Neuron (in vitro differentiated cells): Measurements from ENCODE around the gene PRPSAP1.
"Not testable (repeated sequence)": the region's sequence is repeated elsewhere in the genome, so short reads cannot be mapped to it uniquely, and the experiment has no call there.

ENCODE experiments used
- H2AFZ ChIP-seq: one replicate; pipeline ENCODE4 v1.6.1; 2013; ENCODE audit warnings: low read depth, mild to moderate bottlenecking, inconsistent platforms, low read length, moderate library complexity
- H3K27me3 ChIP-seq: one replicate; pipeline ENCODE4 v1.6.1; 2013; ENCODE audit warnings: low read length; ENCODE audit not compliant: insufficient read depth
- H3K36me3 ChIP-seq: one replicate; pipeline ENCODE4 v1.6.1; 2013; ENCODE audit warnings: low read length; ENCODE audit not compliant: insufficient read depth
- H3K4me1 ChIP-seq: one replicate; pipeline ENCODE4 v1.6.1; 2013; ENCODE audit warnings: low read length; ENCODE audit not compliant: insufficient read depth
- H3K4me3 ChIP-seq: 2 replicates; pipeline ENCODE4 v1.5.1; 2013; ENCODE audit warnings: mild to moderate bottlenecking, low read length, moderate library complexity
- H3K9me3 ChIP-seq: one replicate; pipeline ENCODE4 v1.6.1; 2013; ENCODE audit warnings: low read length

Gene PRPSAP1

GRCh38 chr17:76312735-76313134 lies 41.0 kb downstream of the PRPSAP1 start:
- Histone ChIP-seq H3K4me1 (no peaks in the 10 kb centered on the region), H2AFZ (no peak overlapping the region), H3K36me3 (peaks cover 51% of the 10 kb centered on the region), H3K9me3 (peaks cover 6% of the 10 kb centered on the region), H3K27me3 (no peaks in the 10 kb centered on the region), H3K4me3 (no peak overlapping the region)

- Histone ChIP-seq H2AFZ (no peak overlapping the region), H3K36me3 (peaks cover 49% of the 10 kb centered on the region), H3K4me1 (no peaks in the 10 kb centered on the region), H3K4me3 (no peak overlapping the region), H3K9me3 (peaks cover 11% of the 10 kb centered on the region), H3K27me3 (no peaks in the 10 kb centered on the region)
Observed at GRCh38 chr17:76309461-76309860, 44.3 kb downstream of the PRPSAP1 start.

GRCh38 chr17:76307966-76308338 lies 45.8 kb downstream of the PRPSAP1 start, which contains the start of gene QRICH2:
TSS of gene QRICH2 (minus strand) at chr17:76308276. CDS start at chr17:76307998, 278 bp downstream.
- Histone ChIP-seq H3K4me1 (no peaks in the 10 kb centered on the region), H2AFZ (no peak within 1 kb of the TSS), H3K36me3 (peaks cover 40% of the 10 kb centered on the region), H3K27me3 (no peaks in the 10 kb centered on the region), H3K9me3 (peaks cover 11% of the 10 kb centered on the region), H3K4me3 (no peak within 1 kb of the TSS)

GRCh38 chr17:76307299-76307965 lies 46.3 kb downstream of the PRPSAP1 start:
- Histone ChIP-seq H3K4me3 (no peak overlapping the region), H2AFZ (no peak overlapping the region), H3K4me1 (no peaks in the 10 kb centered on the region), H3K27me3 (no peaks in the 10 kb centered on the region), H3K9me3 (peaks cover 11% of the 10 kb centered on the region), H3K36me3 (peaks cover 35% of the 10 kb centered on the region)

- not testable (repeated sequence) for H3K27me3 ChIP-seq, H3K4me1 ChIP-seq, H3K4me3 ChIP-seq, H2AFZ ChIP-seq
- peaks cover 15% of the 10 kb centered on the region for H3K36me3 ChIP-seq
- peaks cover 11% of the 10 kb centered on the region for H3K9me3 ChIP-seq
Observed at GRCh38 chr17:76305135-76305454, 48.6 kb downstream of the PRPSAP1 start.

- Histone ChIP-seq H3K4me1 (no peaks in the 10 kb centered on the region), H2AFZ (no peak overlapping the region), H3K27me3 (no peaks in the 10 kb centered on the region), H3K9me3 (peaks cover 11% of the 10 kb centered on the region), H3K36me3 (peaks cover 13% of the 10 kb centered on the region), H3K4me3 (no peak overlapping the region)
Observed at GRCh38 chr17:76304226-76305134, 49.2 kb downstream of the PRPSAP1 start.

- Histone ChIP-seq H3K36me3 (peaks cover 11% of the 10 kb centered on the region), H3K27me3 (no peaks in the 10 kb centered on the region), H3K4me3 (no peak overlapping the region), H3K4me1 (no peaks in the 10 kb centered on the region), H3K9me3 (no peaks in the 10 kb centered on the region), H2AFZ (no peak overlapping the region)
Observed at GRCh38 chr17:76297436-76297835, 56.3 kb downstream of the PRPSAP1 start.

GRCh38 chr17:76296889-76297288 lies 56.8 kb downstream of the PRPSAP1 start:
- Histone ChIP-seq H2AFZ (no peak overlapping the region), H3K4me1 (no peaks in the 10 kb centered on the region), H3K36me3 (peaks cover 16% of the 10 kb centered on the region), H3K27me3 (no peaks in the 10 kb centered on the region), H3K4me3 (no peak overlapping the region), H3K9me3 (no peaks in the 10 kb centered on the region)

- no peak overlapping the region for H3K4me3 ChIP-seq
- H3K36me3 ChIP-seq = peaks cover 23% of the 10 kb centered on the region
- no peaks in the 10 kb centered on the region for H3K9me3 ChIP-seq
- no peaks in the 10 kb centered on the region for H3K4me1 ChIP-seq
- no peak overlapping the region for H2AFZ ChIP-seq
- H3K27me3 ChIP-seq = no peaks in the 10 kb centered on the region
Observed at GRCh38 chr17:76296186-76296585, 57.5 kb downstream of the PRPSAP1 start.

- Histone ChIP-seq H3K36me3 (peaks cover 29% of the 10 kb centered on the region), H3K4me1 (no peaks in the 10 kb centered on the region), H3K27me3 (no peaks in the 10 kb centered on the region), H3K9me3 (no peaks in the 10 kb centered on the region), H3K4me3 (no peak overlapping the region), H2AFZ (no peak overlapping the region)
Observed at GRCh38 chr17:76293106-76293505, 60.6 kb downstream of the PRPSAP1 start.

- Histone ChIP-seq H3K4me1 (no peaks in the 10 kb centered on the region), H3K9me3 (no peaks in the 10 kb centered on the region), H3K36me3 (peaks cover 29% of the 10 kb centered on the region), H2AFZ (no peak overlapping the region), H3K27me3 (no peaks in the 10 kb centered on the region), H3K4me3 (no peak overlapping the region)
Observed at GRCh38 chr17:76292567-76292966, 61.1 kb downstream of the PRPSAP1 start.

GRCh38 chr17:76281573-76282371 lies 71.9 kb downstream of the PRPSAP1 start:
- H2AFZ ChIP-seq = no peak overlapping the region
- no peak overlapping the region for H3K4me3 ChIP-seq
- no peaks in the 10 kb centered on the region for H3K36me3 ChIP-seq
- no peaks in the 10 kb centered on the region for H3K9me3 ChIP-seq
- no peaks in the 10 kb centered on the region for H3K4me1 ChIP-seq
- no peaks in the 10 kb centered on the region for H3K27me3 ChIP-seq

GRCh38 chr17:76280650-76281049 lies 73.1 kb downstream of the PRPSAP1 start:
- Histone ChIP-seq H3K27me3 (no peaks in the 10 kb centered on the region), H2AFZ (no peak overlapping the region), H3K4me1 (no peaks in the 10 kb centered on the region), H3K4me3 (no peak overlapping the region), H3K9me3 (no peaks in the 10 kb centered on the region), H3K36me3 (no peaks in the 10 kb centered on the region)
